LNCaP clone FGC (cell line): Measurements from ENCODE around the gene NEDD4L.

Experiments
- DNase-seq: peaks from one replicate; pipeline ENCODE4 v3.0.0-alpha.2; 2011; ENCODE audit warnings: low read depth
- H3K4me3 ChIP-seq: 2 replicates; pipeline ENCODE4 v1.5.1; 2011; ENCODE audit warnings: mild to moderate bottlenecking, low read depth, low read length, control low read depth
- TF ChIP-seq, protein P1 (sequence below): IDR thresholded peaks from 2 replicates; pipeline ENCODE4 v1.5.1; 2012; ENCODE audit warnings: mild to moderate bottlenecking; ENCODE audit not compliant: control insufficient read depth, insufficient read depth; ENCODE audit errors: extremely low read depth

Gene NEDD4L

DNA sequence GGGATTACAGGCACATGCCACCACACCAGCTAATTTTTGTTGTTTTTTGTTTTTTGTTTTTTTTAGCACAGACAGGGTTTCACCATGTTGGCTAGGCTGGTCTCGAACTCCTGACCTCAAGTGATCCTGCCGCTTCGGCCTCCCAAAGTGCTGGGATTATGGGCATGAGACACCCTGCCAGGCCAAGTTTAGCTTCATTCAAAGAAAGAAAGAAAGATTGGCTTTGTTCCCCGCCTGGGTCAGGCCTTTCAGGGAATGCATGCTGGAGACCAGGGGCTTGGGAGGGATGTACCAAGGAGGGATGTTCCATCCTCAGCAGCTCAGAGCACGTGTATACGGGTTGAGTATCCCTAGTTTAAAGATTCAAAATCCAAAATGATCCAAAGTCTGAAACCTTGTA is 301.8 kb downstream of the NEDD4L start:
- H3K4me3 ChIP-seq, result no peak overlapping the region
- no peak for DNase-seq
- TF ChIP-seq, protein P1, sequence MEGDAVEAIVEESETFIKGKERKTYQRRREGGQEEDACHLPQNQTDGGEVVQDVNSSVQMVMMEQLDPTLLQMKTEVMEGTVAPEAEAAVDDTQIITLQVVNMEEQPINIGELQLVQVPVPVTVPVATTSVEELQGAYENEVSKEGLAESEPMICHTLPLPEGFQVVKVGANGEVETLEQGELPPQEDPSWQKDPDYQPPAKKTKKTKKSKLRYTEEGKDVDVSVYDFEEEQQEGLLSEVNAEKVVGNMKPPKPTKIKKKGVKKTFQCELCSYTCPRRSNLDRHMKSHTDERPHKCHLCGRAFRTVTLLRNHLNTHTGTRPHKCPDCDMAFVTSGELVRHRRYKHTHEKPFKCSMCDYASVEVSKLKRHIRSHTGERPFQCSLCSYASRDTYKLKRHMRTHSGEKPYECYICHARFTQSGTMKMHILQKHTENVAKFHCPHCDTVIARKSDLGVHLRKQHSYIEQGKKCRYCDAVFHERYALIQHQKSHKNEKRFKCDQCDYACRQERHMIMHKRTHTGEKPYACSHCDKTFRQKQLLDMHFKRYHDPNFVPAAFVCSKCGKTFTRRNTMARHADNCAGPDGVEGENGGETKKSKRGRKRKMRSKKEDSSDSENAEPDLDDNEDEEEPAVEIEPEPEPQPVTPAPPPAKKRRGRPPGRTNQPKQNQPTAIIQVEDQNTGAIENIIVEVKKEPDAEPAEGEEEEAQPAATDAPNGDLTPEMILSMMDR, result no peak

DNA sequence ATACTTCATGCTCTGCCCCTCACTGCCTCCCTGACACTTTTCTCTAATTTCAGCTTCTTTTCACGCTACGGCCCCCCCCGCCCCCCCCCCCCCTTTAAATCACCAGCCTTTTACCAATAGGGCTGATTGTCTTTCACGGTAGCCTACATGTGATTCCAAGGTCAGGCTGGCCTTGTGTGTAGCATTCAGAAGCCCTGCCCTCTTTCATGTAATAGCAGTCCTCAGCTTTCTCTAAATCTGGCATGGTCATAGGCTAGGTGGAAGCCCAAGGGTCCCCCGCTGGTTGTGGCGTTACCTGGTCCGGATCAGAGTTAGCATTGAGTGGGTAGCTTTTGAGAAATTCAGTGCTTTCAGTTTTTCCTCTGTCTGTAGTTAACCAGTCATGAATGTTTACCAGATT is 303.1 kb downstream of the NEDD4L start:
- TF ChIP-seq, protein P1, result no peak

DNA sequence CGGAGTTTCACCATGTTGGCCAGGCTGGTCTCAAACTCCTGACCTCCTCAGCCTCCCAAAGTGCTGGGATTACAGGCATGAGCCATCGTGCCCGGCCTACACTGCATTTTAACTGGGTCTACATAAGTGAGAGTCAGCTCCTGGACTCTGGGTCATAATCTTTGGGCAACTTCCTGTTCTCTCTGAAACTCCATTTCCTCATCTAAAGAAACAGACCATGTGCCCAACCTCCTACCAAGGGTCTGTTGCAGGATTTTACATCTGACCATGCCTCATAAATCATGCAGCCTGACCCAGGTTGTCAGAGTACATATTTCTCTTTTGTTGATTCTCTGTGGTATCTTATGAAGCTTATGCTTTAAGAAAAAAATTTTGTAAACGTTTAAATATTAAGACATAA is 304.5 kb downstream of the NEDD4L start:
- no peak overlapping the region for H3K4me3 ChIP-seq
- DNase-seq, result no peak
- TF ChIP-seq, protein P1, result no peak

More for the DNA sequence above, 303.1 kb downstream of the NEDD4L start:
- DNase-seq, result no peak
- no peak overlapping the region for H3K4me3 ChIP-seq

DNA sequence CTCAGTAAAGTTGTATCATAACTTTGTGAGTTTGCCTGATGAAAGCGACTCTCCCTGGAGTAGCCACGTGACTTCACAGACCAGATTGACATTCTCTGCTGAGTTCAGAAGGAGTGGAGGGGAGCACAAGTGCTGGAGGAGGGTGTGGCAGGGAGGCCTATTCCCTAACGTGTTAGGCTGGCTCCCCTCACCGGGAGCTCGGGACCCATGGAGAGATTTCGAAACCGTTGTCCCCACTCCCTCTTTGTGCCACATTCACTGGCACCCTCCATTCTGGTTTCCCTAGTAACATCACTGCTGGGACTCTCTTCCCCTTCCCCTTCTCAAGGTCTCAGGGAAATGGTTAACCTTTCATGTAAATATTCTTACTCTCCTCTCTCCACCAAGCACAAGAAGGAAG is 304.9 kb downstream of the NEDD4L start:
- TF ChIP-seq, protein P1, result no peak

DNA sequence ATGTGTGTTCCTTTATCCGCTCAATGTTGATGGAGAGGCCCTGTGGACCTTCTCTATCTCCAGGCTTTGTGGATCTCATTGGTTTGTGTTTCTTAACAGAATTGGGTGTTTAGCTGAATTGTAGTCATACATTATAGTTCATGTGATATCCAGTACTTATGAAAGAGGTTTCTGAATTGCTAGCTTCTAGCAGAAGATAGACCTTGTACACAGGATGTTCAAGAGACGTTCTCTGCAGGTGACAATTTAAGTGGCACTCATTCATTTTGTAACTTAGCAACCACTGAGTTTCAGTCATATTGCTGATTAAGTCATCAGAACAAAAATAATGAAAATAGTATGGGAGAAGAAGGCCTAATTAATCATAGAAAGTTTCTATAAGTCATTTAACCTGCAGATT is 305.6 kb downstream of the NEDD4L start:
- no peak overlapping the region for H3K4me3 ChIP-seq
- TF ChIP-seq, protein P1, result no peak
- DNase-seq, result no peak

More for the DNA sequence above, 304.9 kb downstream of the NEDD4L start:
- no peak for DNase-seq
- no peak overlapping the region for H3K4me3 ChIP-seq

DNA sequence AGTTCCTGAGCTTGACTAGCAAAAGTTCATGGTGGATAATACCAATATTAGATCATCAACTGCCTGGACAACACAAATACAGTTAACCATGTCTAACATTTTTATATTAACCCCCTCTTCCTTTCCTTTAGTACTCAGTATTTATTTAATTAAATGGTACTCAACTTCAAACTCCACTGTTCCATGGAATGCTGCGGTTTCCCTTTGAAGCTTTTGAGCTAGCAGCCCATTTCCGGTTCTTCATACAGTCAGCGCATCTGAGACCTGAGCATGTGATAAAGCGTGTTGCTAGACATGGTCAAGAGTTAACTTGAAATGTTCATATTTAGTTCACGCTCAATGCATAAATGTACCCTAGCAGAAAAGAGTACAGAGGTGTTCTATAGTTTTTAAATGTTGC is 306.5 kb downstream of the NEDD4L start:
- H3K4me3 ChIP-seq, result no peak overlapping the region
- TF ChIP-seq, protein P1, result no peak
- DNase-seq, result no peak

DNA sequence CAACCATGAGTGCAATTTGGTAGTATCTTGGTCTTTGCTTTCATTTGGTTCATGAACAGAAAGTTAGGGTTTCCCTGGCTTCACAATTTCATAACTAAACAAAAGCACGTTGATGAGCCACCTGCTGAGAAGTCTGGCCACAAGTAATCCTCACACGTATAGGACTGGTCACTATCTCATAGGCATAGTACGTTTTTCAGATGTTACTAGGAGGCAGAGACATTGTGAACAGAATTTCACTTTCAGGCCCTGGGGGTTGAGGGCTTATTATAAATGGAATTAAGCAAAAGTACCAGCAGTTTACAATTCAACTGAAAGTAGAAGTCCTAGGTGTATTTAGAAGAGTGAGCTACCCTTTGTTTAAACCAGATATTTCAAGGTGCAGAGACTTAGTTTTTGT is 307.8 kb downstream of the NEDD4L start:
- no peak overlapping the region for H3K4me3 ChIP-seq
- TF ChIP-seq, protein P1, result no peak
- no peak for DNase-seq
